ENCODE measurements around the gene WNT9B.
A peak's percentile ranks its signal among the peaks of the same experiment; 100 is the strongest.
"Not testable (repeated sequence)": the region's sequence is repeated elsewhere in the genome, so short reads cannot be mapped to it uniquely, and the experiment has no call there.

WNT9B gene

DNA sequence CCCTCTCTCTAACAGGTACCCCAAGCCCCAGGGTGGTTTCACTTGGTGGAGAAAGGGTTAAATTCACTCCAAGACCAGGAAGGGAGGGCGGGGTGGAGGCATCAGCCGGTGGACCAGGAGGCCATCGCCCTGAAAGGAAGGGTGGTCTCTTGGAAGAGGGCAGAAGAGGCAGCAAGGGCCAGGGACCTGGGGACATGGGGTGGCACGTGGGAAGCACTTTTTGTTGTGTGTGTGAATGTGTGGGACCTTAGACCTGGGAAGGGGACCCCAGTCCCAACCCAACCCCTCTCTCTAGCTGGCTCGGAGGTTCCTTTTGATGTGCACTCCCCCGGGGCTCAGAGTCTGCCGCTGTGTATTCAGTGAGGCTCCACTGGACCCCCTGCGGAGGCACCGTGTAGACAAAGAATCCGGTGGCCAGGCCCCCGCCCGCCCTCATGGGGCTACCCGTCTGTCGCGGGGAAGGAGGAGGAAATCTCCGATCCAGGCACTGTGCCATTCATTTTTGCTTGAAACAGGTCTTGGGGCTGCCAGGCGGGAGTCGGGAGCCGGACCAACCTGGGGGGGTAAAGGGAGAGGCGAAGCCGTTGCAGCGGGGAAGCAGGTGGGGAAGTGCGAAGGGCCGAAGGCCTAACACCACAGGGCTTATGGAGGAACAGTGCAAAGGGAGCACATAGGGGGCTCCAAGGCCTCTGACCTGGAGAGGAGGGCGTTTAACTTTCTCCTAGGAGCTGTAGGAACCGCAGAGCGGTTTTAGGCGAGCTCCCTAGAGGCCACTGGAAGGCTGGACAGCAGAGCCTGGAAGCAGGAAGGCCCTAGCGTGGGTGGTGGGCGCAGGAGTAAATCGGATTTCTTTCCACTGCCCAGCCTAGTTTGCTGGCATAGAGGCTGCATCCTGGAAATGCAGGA, 29.6 kb upstream of the WNT9B start:
- no peak overlapping the region for H3K4me3 ChIP-seq (ENCODE audit: low read depth, low read length)

GRCh38 chr17:46822388-46822921, 28.9 kb upstream of the WNT9B start:
- no peak overlapping the region for H3K4me3 ChIP-seq (ENCODE audit: low read depth, low read length)

- H3K4me3 ChIP-seq (ENCODE audit: low read depth, low read length) = no peak overlapping the region
Observed at GRCh38 chr17:46823657-46824056, 27.7 kb upstream of the WNT9B start.

DNA sequence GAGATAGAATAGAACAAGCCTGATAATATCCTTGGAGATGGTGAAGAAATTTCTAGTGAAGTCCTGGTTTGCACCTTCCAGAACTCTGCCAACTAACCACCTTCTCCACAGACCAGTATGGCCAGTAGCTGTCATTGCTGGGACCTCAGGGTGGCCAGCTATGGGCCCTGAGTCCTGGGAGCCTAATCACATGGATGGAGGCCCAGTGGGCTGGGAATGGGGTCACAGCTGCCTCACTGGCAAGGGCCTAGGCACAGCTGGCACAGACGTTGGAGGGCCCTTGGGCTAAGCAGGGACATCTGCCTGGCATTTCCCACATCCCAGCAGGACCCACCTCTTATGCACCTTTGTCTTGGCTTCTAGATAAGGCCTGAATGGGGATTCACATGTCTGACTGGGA, 25.3 kb upstream of the WNT9B start:
- H3K4me3 ChIP-seq (ENCODE audit: low read depth, low read length) = no peak overlapping the region

DNA sequence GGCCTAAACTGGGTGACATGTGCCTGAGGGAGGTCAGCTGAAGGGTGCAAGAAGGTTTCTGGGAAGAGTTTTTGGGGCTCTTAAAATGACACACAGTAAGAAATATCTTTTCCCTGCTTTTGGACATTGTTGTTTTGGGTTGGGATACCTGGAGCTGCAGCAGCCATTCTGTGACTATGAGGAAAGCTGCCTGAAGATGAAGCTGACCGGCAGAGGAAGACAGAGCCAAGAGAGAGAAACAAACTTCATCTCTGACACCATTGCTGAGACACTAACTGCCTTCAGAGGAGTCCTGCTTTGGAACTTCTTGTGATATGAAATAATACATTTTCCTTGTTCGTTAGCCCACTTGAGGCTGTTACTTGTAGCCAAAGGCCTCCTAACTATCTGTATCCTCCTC, 24.1 kb upstream of the WNT9B start:
- no peak overlapping the region for H3K4me3 ChIP-seq (ENCODE audit: low read depth, low read length)

DNA sequence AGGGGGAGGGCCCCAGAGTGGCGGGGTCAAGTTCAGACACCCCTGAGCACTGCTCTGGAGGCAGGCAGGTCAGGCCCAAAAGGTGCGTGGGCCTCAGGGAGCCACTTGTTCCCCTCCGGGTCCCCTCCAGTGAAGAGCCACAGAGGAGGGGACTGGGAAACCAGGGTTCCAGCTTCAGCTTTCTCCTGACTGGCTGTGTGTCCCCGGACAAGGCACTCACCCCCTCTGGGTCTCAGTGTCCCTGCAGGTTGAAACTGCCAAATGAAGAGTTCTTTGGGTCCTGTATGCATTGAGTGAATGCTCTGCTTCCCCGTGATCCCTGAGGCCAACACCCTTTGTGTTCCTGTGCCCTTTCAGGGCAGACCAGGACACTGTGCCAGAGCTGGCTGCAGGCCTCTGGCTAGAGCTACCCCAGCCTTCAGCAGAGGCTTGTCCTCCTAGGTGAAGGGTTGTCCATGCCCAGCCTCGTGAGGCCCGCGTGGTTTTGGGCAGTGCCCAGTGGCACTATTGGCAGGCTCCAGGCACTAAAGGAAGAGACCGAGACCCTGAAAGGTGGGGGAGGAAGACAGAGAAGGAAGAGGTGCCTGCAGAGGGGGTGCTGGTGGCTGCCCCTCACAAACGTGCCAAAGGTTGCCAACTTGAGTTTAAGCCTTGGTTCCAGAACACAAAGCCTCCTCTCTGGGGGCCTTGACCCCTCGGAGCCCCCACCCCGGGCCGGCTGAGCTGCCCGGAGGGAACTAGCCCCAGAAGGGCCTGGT, 19.6 kb upstream of the WNT9B start:
- no peak overlapping the region for H3K4me3 ChIP-seq (ENCODE audit: low read depth, low read length)

DNA sequence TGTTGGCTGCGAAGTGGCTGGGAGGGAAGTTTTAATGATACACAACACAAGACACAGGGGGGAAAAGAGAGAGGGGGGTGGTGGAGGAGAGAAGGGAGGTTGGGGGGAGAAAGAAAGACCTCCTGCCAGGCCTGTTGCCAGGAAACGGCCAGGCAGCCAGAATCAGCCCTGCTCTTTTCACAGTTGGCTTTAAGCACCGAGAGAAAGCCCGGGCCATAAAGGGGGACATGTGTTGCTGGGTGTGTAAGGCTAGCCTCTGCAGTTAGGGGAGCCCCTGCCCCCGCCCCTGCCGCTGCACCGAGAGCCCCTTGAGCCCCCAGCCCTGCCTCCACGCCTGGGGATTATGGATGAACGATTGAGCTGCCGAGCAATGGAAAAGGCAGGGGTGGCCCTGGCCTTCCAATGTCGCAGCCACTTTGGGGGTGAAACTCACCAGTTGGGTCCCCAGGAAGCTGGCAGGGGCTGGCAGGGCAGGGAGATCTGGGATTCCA, 19.0 kb upstream of the WNT9B start:
- H3K4me3 ChIP-seq (ENCODE audit: low read depth, low read length) = no peak overlapping the region

- no peak overlapping the region for H3K4me3 ChIP-seq (ENCODE audit: low read depth, low read length)
Observed at GRCh38 chr17:46832945-46833839, 18.2 kb upstream of the WNT9B start.

- H3K4me3 ChIP-seq (ENCODE audit: low read depth, low read length) = no peak overlapping the region
Observed at GRCh38 chr17:46833840-46834208, 17.6 kb upstream of the WNT9B start.

DNA sequence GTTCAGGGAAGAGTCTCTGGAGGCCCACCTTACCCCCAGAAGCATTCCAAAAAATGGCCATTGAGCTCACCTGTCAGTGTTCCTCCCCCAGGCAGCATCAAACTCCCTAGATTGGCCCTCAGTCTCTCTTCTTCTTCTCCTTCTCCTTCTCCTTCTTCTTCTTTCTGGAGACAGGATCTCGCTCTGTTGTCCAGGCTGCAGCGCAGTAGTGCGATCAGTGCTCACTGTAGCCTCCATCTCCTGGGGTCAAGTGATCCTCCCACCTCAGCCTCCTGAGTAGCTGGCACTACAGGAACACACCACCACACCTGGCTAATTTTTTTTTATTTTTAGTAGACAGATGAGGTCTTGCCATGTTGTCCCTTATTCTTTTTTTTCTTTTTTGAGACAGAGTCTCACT, 16.5 kb upstream of the WNT9B start:
- H3K4me3 ChIP-seq (ENCODE audit: low read depth, low read length) = no peak overlapping the region

GRCh38 chr17:46836500-46836899, 14.9 kb upstream of the WNT9B start:
- no peak overlapping the region for H3K4me3 ChIP-seq (ENCODE audit: low read depth, low read length)

- H3K4me3 ChIP-seq (ENCODE audit: low read depth, low read length) = no peak overlapping the region
Observed at GRCh38 chr17:46837521-46837920, 13.9 kb upstream of the WNT9B start.

DNA sequence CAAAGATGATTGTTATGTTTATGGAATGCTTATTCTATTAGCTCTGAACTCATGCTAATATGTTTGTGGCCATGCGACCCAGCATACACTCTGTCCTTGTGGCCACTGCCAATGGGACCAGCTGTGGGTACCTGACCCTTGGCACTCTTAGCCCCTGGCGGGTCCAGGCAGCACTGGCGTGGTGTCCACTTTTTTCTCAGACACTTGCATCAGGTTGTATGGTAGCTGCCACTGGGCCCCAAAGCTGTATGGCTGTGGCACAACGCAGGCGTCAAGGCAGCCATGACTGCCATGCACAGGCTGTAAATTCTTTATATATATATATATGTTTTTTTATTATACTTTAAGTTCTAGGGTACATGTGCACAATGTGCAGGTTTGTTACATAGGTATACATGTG, 12.2 kb upstream of the WNT9B start:
- no peak overlapping the region for H3K4me3 ChIP-seq (ENCODE audit: low read depth, low read length)

- H3K4me3 ChIP-seq (ENCODE audit: low read depth, low read length) = not testable (repeated sequence)
Observed at GRCh38 chr17:46840596-46840995, 10.8 kb upstream of the WNT9B start.

DNA sequence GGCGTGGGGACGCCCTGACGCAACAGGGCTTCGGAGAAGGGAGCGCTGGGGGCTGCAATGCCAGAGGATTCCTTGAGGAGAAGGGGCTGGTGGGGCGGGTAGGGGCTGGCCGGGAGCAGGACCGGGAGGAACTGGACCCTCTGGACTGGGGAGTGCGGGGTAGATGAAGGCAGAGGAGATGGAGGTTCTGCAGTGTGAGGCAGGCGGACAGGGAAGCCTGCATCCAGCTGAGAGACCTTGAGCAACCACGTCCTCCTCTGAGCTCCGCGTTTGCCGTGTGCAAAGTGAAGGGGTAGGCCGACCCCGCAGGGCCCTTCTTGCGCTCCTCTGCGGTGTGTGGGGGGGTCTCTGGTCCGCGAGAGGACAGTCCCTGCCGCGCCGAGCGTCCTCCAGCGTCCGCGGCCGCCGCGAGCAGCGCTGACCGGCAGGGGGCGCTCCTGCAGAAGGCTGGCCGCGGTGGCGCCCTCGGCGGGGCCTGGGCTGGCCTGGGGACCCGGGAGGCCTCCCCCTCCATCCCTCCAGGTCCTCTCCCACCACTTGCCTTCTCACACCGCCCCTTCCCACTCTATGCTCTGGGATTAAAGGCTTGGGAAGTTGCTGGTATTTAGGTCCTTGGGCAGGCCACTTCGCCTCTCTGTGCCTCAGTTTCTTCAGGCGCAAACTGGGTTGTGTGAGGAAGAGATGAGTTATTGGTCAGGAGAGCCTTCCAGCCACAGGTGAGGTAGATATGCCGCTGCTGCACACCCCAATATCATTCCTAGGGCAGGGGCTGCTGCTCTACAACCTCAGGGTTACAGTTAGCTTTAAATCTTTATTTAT, 9.6 kb upstream of the WNT9B start:
- peak overlapping the region; percentile 1 for H3K4me3 ChIP-seq (ENCODE audit: low read depth, low read length)

- H3K4me3 ChIP-seq (ENCODE audit: low read depth, low read length) = no peak overlapping the region
Observed at GRCh38 chr17:46842835-46843234, 8.5 kb upstream of the WNT9B start.

GRCh38 chr17:46847204-46848191, 3.9 kb upstream of the WNT9B start:
- no peak overlapping the region for H3K4me3 ChIP-seq (ENCODE audit: low read depth, low read length)

GRCh38 chr17:46848534-46848933, 2.8 kb upstream of the WNT9B start:
- no peak overlapping the region for H3K4me3 ChIP-seq (ENCODE audit: low read depth, low read length)

- H3K4me3 ChIP-seq (ENCODE audit: low read depth, low read length) = peak overlapping the region; percentile 63
Observed at GRCh38 chr17:46850688-46851028, 725 bp upstream of the WNT9B start.
